Epithelial cell of proximal tubule (primary cell): ENCODE data around the gene MAP1LC3B2. TPM values are rescaled to one million over a fixed set of nuclear protein-coding genes. Genes with fewer than 3 reads are reported as not detected.

Source experiments
- DNase-seq: peaks from one replicate; pipeline ENCODE4 v3.0.0-alpha.2; 2011; ENCODE audit warnings: low read depth
- H3K4me3 ChIP-seq: 2 replicates; pipeline ENCODE4 v1.5.1; 2011; ENCODE audit warnings: low read depth, mild to moderate bottlenecking, low read length
- CTCF ChIP-seq: conservative IDR thresholded peaks from 2 replicates; pipeline ENCODE4 v1.5.1; 2012; ENCODE audit warnings: low read depth, mild to moderate bottlenecking, low read length
- total RNA-seq: library from RNA; depleted of rRNA; stranded (reverse); fragments of >200 nt; gene quantifications from 2 replicates; pipeline ENCODE4 v1.2.3, GENCODE V29; 2015

The MAP1LC3B2 gene
- total RNA-seq, 1 donor from 2014 or later, result not detected

GRCh38 chr12:116620492-116621191 lies 61.5 kb downstream of the MAP1LC3B2 start:
- H3K4me3 ChIP-seq, result no peak overlapping the region
- no peak for DNase-seq
- no peak for TF ChIP-seq CTCF

- H3K4me3 ChIP-seq, result no peak overlapping the region
- no peak for DNase-seq
- TF ChIP-seq CTCF, result no peak
Observed at GRCh38 chr12:116621194-116621593, 62.0 kb downstream of the MAP1LC3B2 start.

- no peak overlapping the region for H3K4me3 ChIP-seq
- DNase-seq, result no peak
- TF ChIP-seq CTCF, result no peak
Observed at GRCh38 chr12:116624516-116624915, 65.3 kb downstream of the MAP1LC3B2 start.

- no peak for DNase-seq
- H3K4me3 ChIP-seq, result no peak overlapping the region
- no peak for TF ChIP-seq CTCF
Observed at GRCh38 chr12:116626153-116626552, 67.0 kb downstream of the MAP1LC3B2 start.

Other genes starting within 250 kb of the MAP1LC3B2 start
- 32.6 and 49.9 TPM in 2 replicates for gene SPRING1, start 178.7 kb downstream of the MAP1LC3B2 start, total RNA-seq
- 4.3 and 10.5 TPM in 2 replicates for gene RNFT2, start 178.9 kb downstream of the MAP1LC3B2 start, total RNA-seq